ENCODE measurements around the gene MBTPS1. TPM values are rescaled to one million over a fixed set of nuclear protein-coding genes. Genes with fewer than 3 reads are reported as not detected.

MBTPS1 gene
- total and polyA plus RNA-seq, 10 of the 15 experiments (the other 5 are each of a cell fraction or from before 2014, with no cell fraction given) = 1.3 to 43.9 (median 35.2) TPM

- in situ Hi-C loops (cut with MboI) = loop anchor here (5.0 kb wide), 2 partner anchors 107 to 237 kb away; no protein-coding TSS in a partner anchor
- Histone ChIP-seq H3K9me3 (replicated peaks; ENCODE audit: control insufficient read depth, insufficient read depth, low read length) (no peaks in the 10 kb centered on the region), H3K9ac (ENCODE audit: control insufficient read depth, insufficient read depth, low read length) (no peak overlapping the region), H3K4me2 (ENCODE audit: control insufficient read depth, insufficient read depth) (no peak overlapping the region), H4K20me1 (ENCODE audit: control insufficient read depth, insufficient read depth) (no peaks in the 10 kb centered on the region), H3K27me3 (replicated peaks in 1 of 2; ENCODE audit: control insufficient read depth in 2 of 2, insufficient read depth in 2 of 2, low read length in 1 of 2) (no peaks in the 10 kb centered on the region), H3K79me2 (ENCODE audit: control insufficient read depth, insufficient read depth, low read length) (no peaks in the 10 kb centered on the region), H2AFZ (ENCODE audit: control insufficient read depth, low read depth, low read length) (no peak overlapping the region), H3K4me3 (no peak overlapping the region), H3K4me1 (ENCODE audit: control insufficient read depth, insufficient read depth, low read length) (no peaks in the 10 kb centered on the region), H3K36me3 (ENCODE audit: control insufficient read depth in 2 of 2, insufficient read depth in 2 of 2, low read length in 1 of 2) (peaks cover 30 to 38% of the 10 kb centered on the region in 2 experiments; a peak in 3 of 4 replicates), H3K27ac (ENCODE audit: control insufficient read depth, insufficient read depth) (no peak overlapping the region)
- intact Hi-C loops (cut with micrococcal nuclease; ENCODE audit: unreplicated experiment) = loop anchor here (5.0 kb wide), 1 partner anchor 237 kb away; no protein-coding TSS in a partner anchor
- ChIA-PET RAD21 (ENCODE audit: unreplicated experiment) (no interaction called here), SMC1A (ENCODE audit: uncharacterized antibody, unreplicated experiment) (no interaction called here), CTCF (interaction anchor here (1.0 to 2.6 kb wide), 5 partner anchors 14 to 123 kb away, joined by 3 to 13 read pairs (median 4); partner anchors contain the start of gene TAF1C), POLR2A (no interaction called here)
- no peak for TF ChIP-seq USF1 (IDR thresholded peaks at IDR 0.05; ENCODE audit: borderline replicate concordance, extremely low read length, insufficient read depth, low read depth, low read length)
- TF ChIP-seq PAX5 (IDR thresholded peaks at IDR 0.05; ENCODE audit: borderline replicate concordance, low read depth, low read length) = no peak
- no peak for TF ChIP-seq CBFB (IDR thresholded peaks at IDR 0.05; ENCODE audit: low read depth)
- TF ChIP-seq SMAD1 (IDR thresholded peaks at IDR 0.05; ENCODE audit: low read depth, partially characterized antibody) = no peak
- no peak for TF ChIP-seq SREBF1 (IDR thresholded peaks at IDR 0.05; ENCODE audit: low read length)
- TF ChIP-seq PKNOX1 (IDR thresholded peaks at IDR 0.05) = no peak
- TF ChIP-seq HDAC2 (IDR thresholded peaks at IDR 0.05) = no peak
- no peak for TF ChIP-seq NR2C1 (IDR thresholded peaks at IDR 0.05)
- no peak for TF ChIP-seq GATAD2B (conservative IDR thresholded peaks at IDR 0.05; ENCODE audit: low read depth)
- no peak for TF ChIP-seq NR2C2 (IDR thresholded peaks at IDR 0.05; ENCODE audit: borderline replicate concordance, control insufficient read depth, insufficient read length, low read depth)
- no peak for TF ChIP-seq STAT1 (conservative IDR thresholded peaks at IDR 0.05)
- no peak for TF ChIP-seq CUX1 (IDR thresholded peaks at IDR 0.05; ENCODE audit: insufficient replicate concordance, low read depth, low read length)
- TF ChIP-seq EED (IDR thresholded peaks at IDR 0.05; ENCODE audit: low read depth) = no peak
- no peak for TF ChIP-seq RAD51 (IDR thresholded peaks at IDR 0.05)
- TF ChIP-seq MEF2B (IDR thresholded peaks at IDR 0.05; ENCODE audit: partially characterized antibody, poor library complexity, severe bottlenecking) = no peak
- TF ChIP-seq RELA (IDR thresholded peaks at IDR 0.05; ENCODE audit: borderline replicate concordance, partially characterized antibody) = no peak
- no peak for TF ChIP-seq CHD1 (IDR thresholded peaks at IDR 0.05; ENCODE audit: low read depth, low read length)
- TF ChIP-seq PBX3 (IDR thresholded peaks at IDR 0.05; ENCODE audit: insufficient replicate concordance, low read depth, low read length) = no peak
- BruUV-seq (replicated peaks) = no TSS peak
- DNase-seq (ENCODE audit: low read depth, low spot score) (no peak), FAIRE-seq (peak; percentile 7), ATAC-seq (no peak)
- over 99% methylated on average over 4 of the region's 4 CpGs for WGBS (ENCODE audit: insufficient coverage, insufficient replicate concordance, low lambda C conversion rate, missing lambda C conversion rate)
These were observed 52.8 kb downstream of the MBTPS1 start for GRCh38 chr16:84063980-84064379.

All from GM12878 (cell line).